GM12875 (cell line): ENCODE data around the gene MAGEA8.
"Not testable (repeated sequence)": the region's sequence is repeated elsewhere in the genome, so short reads cannot be mapped to it uniquely, and the experiment has no call there.

Experiments
- H3K4me3 ChIP-seq: one replicate; pipeline ENCODE4 v1.5.1; 2011; ENCODE audit warnings: low read depth, low read length, control low read depth
- TF ChIP-seq, protein P1 (sequence below): IDR thresholded peaks from 2 replicates; pipeline ENCODE4 v1.5.1; 2011; ENCODE audit warnings: low read depth, mild to moderate bottlenecking, control low read depth, inconsistent platforms, low read length, moderate library complexity, borderline replicate concordance; ENCODE audit not compliant: insufficient read depth

MAGEA8 gene

GRCh38 chrX:149916745-149917392 lies 35.9 kb downstream of the MAGEA8 start:
- H3K4me3 ChIP-seq, result no peak overlapping the region
- TF ChIP-seq, protein P1, sequence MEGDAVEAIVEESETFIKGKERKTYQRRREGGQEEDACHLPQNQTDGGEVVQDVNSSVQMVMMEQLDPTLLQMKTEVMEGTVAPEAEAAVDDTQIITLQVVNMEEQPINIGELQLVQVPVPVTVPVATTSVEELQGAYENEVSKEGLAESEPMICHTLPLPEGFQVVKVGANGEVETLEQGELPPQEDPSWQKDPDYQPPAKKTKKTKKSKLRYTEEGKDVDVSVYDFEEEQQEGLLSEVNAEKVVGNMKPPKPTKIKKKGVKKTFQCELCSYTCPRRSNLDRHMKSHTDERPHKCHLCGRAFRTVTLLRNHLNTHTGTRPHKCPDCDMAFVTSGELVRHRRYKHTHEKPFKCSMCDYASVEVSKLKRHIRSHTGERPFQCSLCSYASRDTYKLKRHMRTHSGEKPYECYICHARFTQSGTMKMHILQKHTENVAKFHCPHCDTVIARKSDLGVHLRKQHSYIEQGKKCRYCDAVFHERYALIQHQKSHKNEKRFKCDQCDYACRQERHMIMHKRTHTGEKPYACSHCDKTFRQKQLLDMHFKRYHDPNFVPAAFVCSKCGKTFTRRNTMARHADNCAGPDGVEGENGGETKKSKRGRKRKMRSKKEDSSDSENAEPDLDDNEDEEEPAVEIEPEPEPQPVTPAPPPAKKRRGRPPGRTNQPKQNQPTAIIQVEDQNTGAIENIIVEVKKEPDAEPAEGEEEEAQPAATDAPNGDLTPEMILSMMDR, result no peak

- H3K4me3 ChIP-seq, result not testable (repeated sequence)
Measured at GRCh38 chrX:149923836-149924235, 42.9 kb downstream of the MAGEA8 start.

DNA sequence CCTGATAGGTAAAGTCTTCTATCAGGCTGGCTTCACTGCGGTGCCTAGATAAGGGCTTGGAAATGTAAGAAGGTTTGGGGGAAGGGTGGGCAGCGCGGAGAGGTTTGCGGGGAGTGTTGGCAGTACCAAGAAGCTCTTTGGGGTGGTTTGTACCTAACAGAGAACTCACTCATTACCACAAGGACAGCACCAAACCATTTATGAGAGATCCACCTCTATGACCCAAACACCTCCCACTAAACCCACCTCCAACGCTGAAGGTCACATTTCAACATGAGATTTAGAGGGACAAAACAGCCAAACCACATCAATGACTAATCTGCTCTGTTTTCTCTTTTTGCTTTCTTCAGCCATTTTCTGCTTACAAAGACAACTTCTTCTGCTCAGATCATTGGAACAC lies 43.5 kb downstream of the MAGEA8 start:
- not testable (repeated sequence) for H3K4me3 ChIP-seq

GRCh38 chrX:149927245-149927963 lies 46.4 kb downstream of the MAGEA8 start:
- not testable (repeated sequence) for H3K4me3 ChIP-seq

DNA sequence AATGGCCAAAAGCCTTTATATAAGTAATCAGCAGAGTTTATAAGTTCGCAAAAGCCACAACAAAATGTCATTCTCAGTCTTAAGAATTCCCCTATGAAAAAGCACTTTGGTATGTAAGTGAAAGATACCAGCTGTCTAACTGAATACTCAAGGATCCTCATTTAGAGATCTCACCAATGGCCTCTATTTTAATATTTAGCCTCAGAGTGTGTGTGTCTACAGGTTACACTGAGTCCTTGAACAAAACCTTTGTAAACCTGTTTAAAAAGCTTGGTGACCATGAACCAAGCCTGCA lies 46.9 kb downstream of the MAGEA8 start:
- not testable (repeated sequence) for H3K4me3 ChIP-seq

GRCh38 chrX:149928635-149929034 lies 47.7 kb downstream of the MAGEA8 start:
- H3K4me3 ChIP-seq, result not testable (repeated sequence)

DNA sequence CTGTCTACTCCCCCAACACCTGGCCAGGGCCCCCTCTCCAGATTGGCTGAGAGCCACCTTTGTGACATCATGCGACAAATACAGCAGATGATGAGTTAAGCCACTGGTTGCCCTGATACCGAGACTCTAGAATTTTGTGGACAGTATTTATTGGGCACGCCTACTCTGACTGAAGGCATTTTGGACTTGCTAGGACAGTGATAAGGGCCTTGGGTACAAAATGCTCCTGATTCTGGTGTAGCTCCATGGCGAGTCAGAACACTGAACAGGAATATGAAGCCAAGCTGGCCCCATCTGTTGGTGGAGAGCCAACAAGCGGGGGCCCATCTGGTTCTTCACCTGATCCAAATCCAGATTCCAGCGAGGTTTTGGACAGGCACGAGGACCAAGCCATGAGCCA lies 48.4 kb downstream of the MAGEA8 start, which contains the start of gene HSFX4:
Gene HSFX4, plus strand, starts transcription at position 174 of the 400 bp plus-strand sequence. Its CDS starts 72 bp downstream, at position 246.
- not testable (repeated sequence) for H3K4me3 ChIP-seq

- H3K4me3 ChIP-seq, result not testable (repeated sequence)
Measured at GRCh38 chrX:149931355-149931754, 50.4 kb downstream of the MAGEA8 start.

- not testable (repeated sequence) for H3K4me3 ChIP-seq
Measured at GRCh38 chrX:149932150-149932549, 51.2 kb downstream of the MAGEA8 start.

DNA sequence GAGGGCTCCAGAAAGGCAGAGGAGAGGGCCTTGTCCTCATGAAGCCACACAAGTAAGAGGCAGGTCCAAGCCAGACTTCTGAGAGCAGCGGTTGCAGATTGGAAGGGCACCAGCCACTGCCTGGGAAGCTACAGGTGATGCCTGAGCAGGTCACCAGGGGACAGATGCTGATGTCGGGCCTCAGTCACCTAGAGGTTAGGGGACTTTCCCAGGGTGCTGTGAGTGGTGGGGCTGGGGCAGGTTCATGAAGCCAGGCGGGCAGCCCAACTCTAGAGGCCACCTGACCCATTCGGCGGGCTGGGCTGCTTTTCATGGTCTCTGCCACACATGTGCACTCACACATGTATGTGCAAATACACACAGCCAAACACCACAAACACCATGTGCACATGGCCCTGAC lies 52.0 kb downstream of the MAGEA8 start:
- not testable (repeated sequence) for H3K4me3 ChIP-seq

GRCh38 chrX:149933547-149933946 lies 52.6 kb downstream of the MAGEA8 start:
- H3K4me3 ChIP-seq, result not testable (repeated sequence)
